GM12891 (cell line): ENCODE measurements around the gene PPP1R7.
A peak's percentile ranks its signal among the peaks of the same experiment; 100 is the strongest.

Experiments used
- POLR2A ChIP-seq: IDR thresholded peaks from 2 replicates; pipeline ENCODE4 v1.6.1; 2011; ENCODE audit warnings: low read depth, low read length, control low read depth
- POLR2AphosphoS5 ChIP-seq: IDR thresholded peaks from 2 replicates; pipeline ENCODE4 v1.6.1; 2011; ENCODE audit warnings: low read depth, low read length, control low read depth
- POU2F2 ChIP-seq: IDR thresholded peaks from 2 replicates; pipeline ENCODE4 v1.6.1; 2011; ENCODE audit warnings: low read depth, mild to moderate bottlenecking, control low read depth, low read length, moderate library complexity
- TAF1 ChIP-seq: IDR thresholded peaks from 2 replicates; pipeline ENCODE4 v1.6.1; 2011; ENCODE audit warnings: low read depth, low read length, control low read depth

DNA sequence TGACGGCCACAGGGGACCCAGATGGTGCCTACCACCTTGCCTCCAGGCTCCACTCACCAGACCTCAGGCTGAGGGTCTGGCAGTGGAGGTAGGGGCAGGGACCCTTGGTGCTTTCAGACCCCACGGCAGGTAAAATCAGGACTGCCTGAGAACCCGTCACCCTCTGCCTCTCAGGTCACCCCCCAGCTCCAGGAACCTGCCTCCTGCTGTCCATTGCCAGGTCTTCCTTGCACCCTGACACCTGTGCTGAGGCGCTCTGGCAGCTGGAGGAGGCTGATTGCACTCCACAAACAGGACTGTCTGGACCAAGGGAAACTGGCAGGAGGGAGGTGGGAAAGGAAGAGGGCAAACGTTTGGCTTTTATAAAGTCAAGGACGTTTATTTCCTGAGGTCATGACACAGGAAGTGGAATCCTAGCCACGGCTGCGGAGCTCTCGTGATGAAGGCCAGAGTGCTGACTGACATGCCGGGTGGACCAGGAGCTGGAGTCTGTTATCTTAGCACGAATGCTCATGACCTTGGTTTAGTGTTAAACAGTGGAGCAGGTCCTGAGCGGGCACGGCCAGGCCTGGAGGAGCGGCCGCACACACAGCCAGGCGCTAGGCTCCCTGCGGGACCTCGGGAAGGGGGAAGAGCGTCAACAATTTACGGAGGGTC, 78.7 kb downstream of the PPP1R7 start:
- no peak for TF ChIP-seq TAF1
- TF ChIP-seq POLR2A = peak; percentile 51; the same call in 1 of the 2 replicates
- no peak; the same call in 1 of the 2 replicates for TF ChIP-seq POLR2AphosphoS5
- TF ChIP-seq POU2F2 = no peak
